GM11168 (cell line): ENCODE data around the gene KCNAB1.
"Not testable (repeated sequence)": the region's sequence is repeated elsewhere in the genome, so short reads cannot be mapped to it uniquely, and the experiment has no call there.

ENCODE experiments used
- in situ Hi-C: fragments of 300-500 bp; cut with MboI; formaldehyde crosslinking; loops from one replicate; pipeline ENCODE4 v1.12.0; 2022; ENCODE audit warnings: low sequenced_read_pairs; ENCODE audit not compliant: unreplicated experiment

Gene KCNAB1

GRCh38 chr3:156251424-156251823 is 131.0 kb downstream of the KCNAB1 start:
- in situ Hi-C loops, result no loop called here

DNA sequence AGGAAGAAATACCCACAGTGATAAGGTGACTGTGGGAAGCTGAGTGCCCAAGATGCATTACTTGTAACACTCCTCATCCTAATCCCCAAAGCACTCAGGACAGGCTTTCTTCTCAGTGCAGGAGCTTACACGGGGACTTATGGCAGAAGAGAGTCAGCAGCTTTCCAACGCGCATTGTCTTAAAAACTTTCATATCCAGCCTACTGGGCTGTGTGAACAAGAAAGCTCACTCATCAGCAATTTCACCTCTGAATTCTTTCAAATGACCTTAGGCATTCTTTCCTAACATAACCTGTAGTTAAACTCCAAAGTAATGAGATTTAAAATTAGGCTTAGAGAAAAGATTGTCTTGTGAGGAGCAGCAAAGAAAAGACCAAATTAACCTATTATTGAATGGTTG is 132.3 kb downstream of the KCNAB1 start:
- in situ Hi-C loops, result no loop called here

DNA sequence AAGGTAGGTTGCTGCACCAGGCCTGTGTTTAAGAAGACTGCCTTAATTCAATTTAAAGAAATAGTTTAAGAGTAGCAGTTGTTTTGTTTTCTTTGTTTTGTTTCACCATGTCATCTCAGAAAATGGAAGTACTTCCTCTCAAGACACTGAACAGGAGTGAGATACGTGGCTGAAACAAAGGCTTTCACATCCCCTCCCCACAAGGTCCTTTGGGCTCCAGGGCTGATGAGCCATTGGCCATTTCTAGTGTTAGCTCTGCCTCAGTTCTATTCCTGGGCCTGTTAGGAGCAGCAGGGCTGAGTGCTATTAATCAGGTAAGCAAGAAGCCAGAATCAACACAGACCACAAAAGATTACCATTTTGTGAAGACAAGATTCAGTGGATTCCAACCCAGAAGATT is 132.8 kb downstream of the KCNAB1 start:
- in situ Hi-C loops, result no loop called here

DNA sequence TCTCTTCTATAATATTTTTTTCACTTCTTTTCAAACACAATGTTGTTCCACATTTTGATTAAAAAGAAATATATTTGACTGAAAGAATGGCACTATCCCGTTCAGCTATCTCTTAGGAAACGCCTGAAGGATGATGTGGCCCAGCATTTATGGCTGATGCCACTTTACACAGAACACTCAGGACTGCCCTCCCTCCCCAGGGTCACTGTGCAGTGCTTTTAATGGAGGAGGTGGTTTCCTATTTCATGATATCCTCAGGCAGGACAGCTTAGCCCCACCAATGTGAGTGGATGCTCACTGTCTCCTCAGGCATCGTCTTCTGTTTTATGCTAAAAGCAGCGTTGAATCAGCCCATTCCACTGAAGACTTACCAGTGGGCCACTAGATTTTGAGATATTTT is 135.9 kb downstream of the KCNAB1 start:
- in situ Hi-C loops, result no loop called here

- in situ Hi-C loops, result no loop called here
These were observed 136.6 kb downstream of the KCNAB1 start for GRCh38 chr3:156256945-156257344.

- in situ Hi-C loops, result no loop called here
These were observed 137.9 kb downstream of the KCNAB1 start for GRCh38 chr3:156258301-156258700.

GRCh38 chr3:156259896-156260295 is 139.5 kb downstream of the KCNAB1 start:
- in situ Hi-C loops, result no loop called here

- in situ Hi-C loops, result no loop called here
These were observed 140.0 kb downstream of the KCNAB1 start for GRCh38 chr3:156260331-156260730.

GRCh38 chr3:156264771-156265170 is 144.4 kb downstream of the KCNAB1 start:
- in situ Hi-C loops, result no loop called here

- in situ Hi-C loops, result no loop called here
These were observed 151.1 kb downstream of the KCNAB1 start for GRCh38 chr3:156271508-156271907.

- in situ Hi-C loops, result no loop called here
These were observed 151.8 kb downstream of the KCNAB1 start for GRCh38 chr3:156271995-156272719.

GRCh38 chr3:156273111-156273694 is 152.8 kb downstream of the KCNAB1 start:
- in situ Hi-C loops, result no loop called here

DNA sequence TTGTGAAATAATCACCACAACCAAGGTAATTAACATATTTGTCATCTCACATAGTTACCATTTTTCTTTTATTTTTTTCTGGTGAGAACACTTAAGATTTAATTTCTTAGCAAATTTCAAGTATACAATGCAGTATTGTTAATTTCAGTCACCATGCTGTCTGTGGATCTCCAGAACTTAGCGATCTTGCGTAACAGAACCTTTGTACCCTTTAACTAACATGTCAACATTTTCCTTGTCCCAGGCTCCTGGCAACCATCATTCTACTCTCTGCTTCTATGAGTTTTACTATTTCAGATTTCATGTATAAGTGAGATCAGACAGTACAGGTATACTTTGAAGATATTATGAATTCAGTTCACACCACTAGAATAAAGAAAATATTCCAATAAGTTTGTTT is 154.4 kb downstream of the KCNAB1 start:
- in situ Hi-C loops, result no loop called here

DNA sequence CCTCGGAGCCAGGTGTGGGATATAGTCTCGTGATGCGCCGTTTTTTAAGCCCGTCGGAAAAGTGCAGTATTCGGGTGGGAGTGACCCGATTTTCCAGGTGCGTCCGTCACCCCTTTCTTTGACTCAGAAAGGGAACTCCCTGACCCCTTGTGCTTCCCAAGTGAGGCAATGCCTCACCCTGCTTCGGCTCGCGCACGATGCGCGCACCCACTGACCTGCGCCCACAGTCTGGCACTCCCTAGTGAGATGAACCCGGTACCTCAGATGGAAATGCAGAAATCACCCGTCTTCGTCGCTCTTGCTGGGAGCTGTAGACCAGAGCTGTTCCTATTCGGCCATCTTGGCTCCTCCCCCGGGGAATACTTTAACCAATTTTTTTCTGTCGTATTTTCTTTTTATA is 164.3 kb downstream of the KCNAB1 start:
- in situ Hi-C loops, result not testable (repeated sequence)

DNA sequence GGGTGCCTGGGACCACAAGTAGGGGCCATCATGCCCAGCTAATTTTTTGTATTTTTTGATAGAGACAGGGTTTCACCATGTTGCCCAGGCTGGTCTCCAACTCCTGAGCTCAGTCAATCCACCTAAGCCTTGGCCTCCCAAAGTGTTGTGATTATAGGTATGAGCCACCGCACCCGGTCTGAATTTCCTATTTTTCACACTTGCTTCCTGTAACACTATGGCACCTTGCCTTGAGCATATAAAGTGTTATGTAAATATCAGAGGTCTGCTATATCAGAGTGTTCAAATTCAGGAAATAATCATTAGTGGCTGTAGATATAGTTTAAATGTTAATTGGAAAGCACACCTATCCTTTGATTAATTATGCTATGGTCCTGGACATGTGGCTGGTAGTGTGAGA is 165.2 kb downstream of the KCNAB1 start:
- in situ Hi-C loops, result no loop called here

- in situ Hi-C loops, result no loop called here
These were observed 170.5 kb downstream of the KCNAB1 start for GRCh38 chr3:156290924-156291271.

GRCh38 chr3:156291272-156292123 is 171.1 kb downstream of the KCNAB1 start:
- in situ Hi-C loops, result no loop called here

- in situ Hi-C loops, result no loop called here
These were observed 173.2 kb downstream of the KCNAB1 start for GRCh38 chr3:156293566-156293965.

DNA sequence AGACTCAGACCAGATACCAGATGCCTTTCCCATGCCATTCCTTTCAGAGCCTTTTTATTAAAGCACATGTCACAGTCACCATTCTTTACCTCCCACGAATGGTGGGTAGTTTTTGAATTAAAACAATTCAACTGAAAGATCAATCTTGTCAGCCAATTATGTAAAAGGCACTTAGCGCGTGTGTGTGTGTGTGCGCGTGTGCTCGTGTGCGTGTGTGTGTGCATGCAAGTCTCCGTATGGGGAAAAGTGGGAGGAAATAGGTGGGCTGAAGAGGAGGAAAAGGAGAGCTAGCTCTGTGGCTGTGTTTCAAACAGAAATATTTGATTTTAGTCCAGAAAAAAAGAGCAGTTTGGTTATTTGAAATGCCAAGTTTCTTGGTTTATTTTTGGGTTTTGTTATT is 177.2 kb downstream of the KCNAB1 start:
- in situ Hi-C loops, result no loop called here

DNA sequence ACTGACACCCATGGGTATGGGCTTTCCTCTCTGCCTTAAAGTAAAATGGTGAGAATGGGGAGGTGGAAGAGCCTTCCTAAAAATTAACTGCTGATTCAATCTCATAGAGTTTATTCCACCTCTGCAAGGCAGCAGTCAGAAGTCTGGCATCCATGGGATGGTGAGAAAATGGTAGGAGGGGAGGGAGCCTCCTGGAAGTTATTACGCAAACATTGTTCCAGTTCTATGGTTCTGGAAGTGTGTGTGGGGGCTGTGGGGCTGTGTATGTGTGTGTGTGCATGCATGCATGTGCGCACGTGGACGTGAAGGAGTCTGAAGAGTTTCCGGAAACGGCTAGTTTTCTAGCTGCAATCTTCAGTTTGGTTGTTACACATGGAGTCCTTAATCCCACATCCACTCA is 177.6 kb downstream of the KCNAB1 start:
- in situ Hi-C loops, result no loop called here

DNA sequence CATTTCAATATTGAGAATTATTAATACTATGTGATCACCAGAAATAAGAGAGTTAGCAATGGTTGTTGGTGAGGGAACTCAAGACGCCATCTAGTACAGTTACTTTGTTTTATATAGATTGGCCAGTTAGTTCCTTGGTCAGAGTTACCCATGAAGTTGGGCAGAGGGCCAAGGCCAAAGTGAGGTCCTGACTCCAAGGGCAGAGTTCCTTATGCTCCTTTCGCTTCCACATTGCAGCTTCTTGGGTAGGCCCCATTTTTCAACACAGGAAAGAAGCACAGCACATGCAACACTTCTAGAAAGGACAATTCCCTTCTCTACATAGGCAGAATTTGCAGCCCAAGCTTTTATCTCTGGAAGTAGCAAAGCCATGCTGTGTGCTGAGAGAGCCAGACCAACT is 178.6 kb downstream of the KCNAB1 start:
- in situ Hi-C loops, result no loop called here
